AG04449 (cell line): ENCODE results near the gene HSBP1.

Experiments used
- CTCF ChIA-PET: fragments of 350-600 bp; formaldehyde crosslinking; extraction: SDS; loops from one replicate; lab custom pipeline; 2021; ENCODE audit warnings: antibody characterized with exemption; lab: Yijun Ruan, JAX
- POLR2A ChIA-PET: fragments of 400-600, 350-600 bp; formaldehyde crosslinking; extraction: SDS; loops from one replicate; lab custom pipeline; 2020; ENCODE audit warnings: antibody characterized with exemption, inconsistent platforms; lab: Yijun Ruan, JAX
- DNase-seq: peaks from one replicate; pipeline ENCODE4 v3.0.0-alpha.2; 2010; ENCODE audit warnings: low read depth, low spot score
- H3K4me3 ChIP-seq: 2 replicates; pipeline ENCODE4 v1.5.1; 2011; ENCODE audit warnings: low read depth, mild to moderate bottlenecking, control low read depth, low read length
- CTCF ChIP-seq: IDR thresholded peaks from one replicate; pipeline ENCODE4 v1.5.1; 2011; ENCODE audit warnings: mild to moderate bottlenecking, moderate library complexity, low read length, control low read depth, inconsistent platforms; ENCODE audit not compliant: insufficient read depth; ENCODE audit errors: missing control alignments

The HSBP1 gene

GRCh38 chr16:83854420-83854819, 46.6 kb downstream of the HSBP1 start:
- H3K4me3 ChIP-seq = no peak overlapping the region
- POLR2A ChIA-PET = no interaction called here
- CTCF ChIA-PET = no interaction called here
- TF ChIP-seq CTCF = no peak
- DNase-seq = no peak

GRCh38 chr16:83856792-83857191, 49.0 kb downstream of the HSBP1 start:
- CTCF ChIA-PET = no interaction called here
- DNase-seq = no peak
- POLR2A ChIA-PET = no interaction called here
- H3K4me3 ChIP-seq = no peak overlapping the region
- no peak for TF ChIP-seq CTCF

- no peak for DNase-seq
- ChIA-PET CTCF (no interaction called here), POLR2A (no interaction called here)
- TF ChIP-seq CTCF = no peak
- no peak overlapping the region for H3K4me3 ChIP-seq
These were observed 51.5 kb downstream of the HSBP1 start for GRCh38 chr16:83859265-83859664.

GRCh38 chr16:83862661-83863060, 54.9 kb downstream of the HSBP1 start:
- no peak overlapping the region for H3K4me3 ChIP-seq
- TF ChIP-seq CTCF = no peak
- POLR2A ChIA-PET = no interaction called here
- no peak for DNase-seq
- CTCF ChIA-PET = interaction anchor here (0.8 to 1.3 kb wide), 2 partner anchors 11 to 38 kb away, joined by 3 to 4 read pairs; no protein-coding TSS in a partner anchor

- H3K4me3 ChIP-seq = no peak overlapping the region
- CTCF ChIA-PET = interaction anchor here (1.3 kb wide), 1 partner anchor 39 kb away, joined by 4 read pairs; no protein-coding TSS in a partner anchor
- DNase-seq = no peak
- no peak for TF ChIP-seq CTCF
- POLR2A ChIA-PET = no interaction called here
These were observed 55.9 kb downstream of the HSBP1 start for GRCh38 chr16:83863682-83864081.
